Neural progenitor cell (in vitro differentiated cells): ENCODE results near the gene CEP164.

ENCODE experiments used
- EZH2 ChIP-seq: fragments of 200-600 bp; sonication (generic); IDR thresholded peaks from 2 replicates; pipeline ENCODE4 v1.6.1; 2017; ENCODE audit warnings: antibody characterized with exemption, mild to moderate bottlenecking, moderate library complexity
- TF ChIP-seq, protein P1 (sequence below): fragments of 200-600 bp; sonication (generic); IDR thresholded peaks from 2 replicates; pipeline ENCODE4 v1.5.1; 2017; ENCODE audit warnings: antibody characterized with exemption, mild to moderate bottlenecking

DNA sequence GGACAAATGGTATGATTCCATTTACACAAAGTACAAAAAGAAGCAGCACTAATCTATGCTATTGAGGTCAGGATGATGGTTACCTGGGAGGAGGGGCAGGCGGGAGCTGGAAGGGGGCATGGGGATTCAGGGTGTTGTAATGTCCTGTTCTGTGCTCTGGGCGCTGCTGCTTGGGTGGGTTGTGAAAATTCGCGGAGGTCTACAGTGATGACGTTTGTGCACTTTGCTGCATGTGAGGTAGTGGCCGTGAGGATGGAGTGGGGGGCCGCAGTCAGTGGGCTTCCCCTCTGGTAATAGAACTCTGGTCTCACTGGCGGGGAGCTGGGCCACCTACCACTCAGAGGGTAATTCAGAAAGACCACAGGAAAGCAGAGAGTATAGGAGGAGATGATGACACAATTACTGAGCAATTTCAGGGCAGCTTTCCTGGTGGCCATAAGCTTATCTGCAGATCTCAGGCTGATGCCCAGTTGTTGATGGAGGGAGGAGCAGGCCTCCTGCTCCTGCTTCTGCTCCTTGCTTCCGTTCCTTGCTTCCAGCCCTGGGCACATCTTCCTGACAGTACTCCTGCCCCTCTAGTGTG, 121.5 kb downstream of the CEP164 start:
- TF ChIP-seq, protein P1, sequence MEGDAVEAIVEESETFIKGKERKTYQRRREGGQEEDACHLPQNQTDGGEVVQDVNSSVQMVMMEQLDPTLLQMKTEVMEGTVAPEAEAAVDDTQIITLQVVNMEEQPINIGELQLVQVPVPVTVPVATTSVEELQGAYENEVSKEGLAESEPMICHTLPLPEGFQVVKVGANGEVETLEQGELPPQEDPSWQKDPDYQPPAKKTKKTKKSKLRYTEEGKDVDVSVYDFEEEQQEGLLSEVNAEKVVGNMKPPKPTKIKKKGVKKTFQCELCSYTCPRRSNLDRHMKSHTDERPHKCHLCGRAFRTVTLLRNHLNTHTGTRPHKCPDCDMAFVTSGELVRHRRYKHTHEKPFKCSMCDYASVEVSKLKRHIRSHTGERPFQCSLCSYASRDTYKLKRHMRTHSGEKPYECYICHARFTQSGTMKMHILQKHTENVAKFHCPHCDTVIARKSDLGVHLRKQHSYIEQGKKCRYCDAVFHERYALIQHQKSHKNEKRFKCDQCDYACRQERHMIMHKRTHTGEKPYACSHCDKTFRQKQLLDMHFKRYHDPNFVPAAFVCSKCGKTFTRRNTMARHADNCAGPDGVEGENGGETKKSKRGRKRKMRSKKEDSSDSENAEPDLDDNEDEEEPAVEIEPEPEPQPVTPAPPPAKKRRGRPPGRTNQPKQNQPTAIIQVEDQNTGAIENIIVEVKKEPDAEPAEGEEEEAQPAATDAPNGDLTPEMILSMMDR = no peak
- no peak for TF ChIP-seq EZH2
